ENCODE data around the gene CACNA2D1.

Gene CACNA2D1

DNA sequence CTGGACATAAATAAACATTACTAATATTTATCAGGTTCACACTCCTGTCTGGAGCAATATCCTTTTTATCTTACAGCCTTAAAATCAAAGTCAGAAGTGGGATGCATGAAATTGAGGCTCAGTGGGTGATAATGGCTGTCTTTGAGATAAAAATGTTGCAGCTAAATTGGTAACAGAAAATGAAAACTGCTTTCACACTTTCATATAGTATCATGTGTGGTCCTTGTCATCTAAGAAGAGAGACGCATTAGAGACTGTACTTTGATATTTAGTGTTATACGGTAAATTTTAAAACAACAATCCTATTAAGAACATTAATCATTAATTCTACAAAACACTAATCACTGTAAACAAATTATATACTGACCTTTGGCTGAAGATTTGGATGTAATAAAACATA, 438.5 kb downstream of the CACNA2D1 start:
- DNase-seq (ENCODE audit: extremely low read depth, insufficient read length), result no peak
- Histone ChIP-seq H3K27me3 (replicated peaks; ENCODE audit: control insufficient read depth, insufficient read depth, low read length) (no peaks in the 10 kb centered on the region), H3K4me3 (replicated peaks; ENCODE audit: low read depth, low read length) (no peak overlapping the region), H3K36me3 (ENCODE audit: control insufficient read depth, insufficient read depth, low read length) (no peaks in the 10 kb centered on the region)
- TF ChIP-seq CTCF (IDR thresholded peaks at IDR 0.05; ENCODE audit: insufficient read depth, low read length, poor library complexity, severe bottlenecking), result no peak

- no peaks in the 10 kb centered on the region for H3K36me3 ChIP-seq (ENCODE audit: control insufficient read depth, insufficient read depth, low read length)
- DNase-seq (ENCODE audit: extremely low read depth, insufficient read length), result no peak
- no peak for TF ChIP-seq CTCF (IDR thresholded peaks at IDR 0.05; ENCODE audit: insufficient read depth, low read length, poor library complexity, severe bottlenecking)
- no peaks in the 10 kb centered on the region for H3K27me3 ChIP-seq (replicated peaks; ENCODE audit: control insufficient read depth, insufficient read depth, low read length)
- H3K4me3 ChIP-seq (replicated peaks; ENCODE audit: low read depth, low read length), result no peak overlapping the region
Observed at GRCh38 chr7:81993186-81993585, 450.4 kb downstream of the CACNA2D1 start.

GRCh38 chr7:81990395-81990794, 453.2 kb downstream of the CACNA2D1 start:
- no peaks in the 10 kb centered on the region for H3K36me3 ChIP-seq (ENCODE audit: control insufficient read depth, insufficient read depth, low read length)
- no peaks in the 10 kb centered on the region for H3K27me3 ChIP-seq (replicated peaks; ENCODE audit: control insufficient read depth, insufficient read depth, low read length)
- no peak for DNase-seq (ENCODE audit: extremely low read depth, insufficient read length)
- no peak overlapping the region for H3K4me3 ChIP-seq (replicated peaks; ENCODE audit: low read depth, low read length)
- no peak for TF ChIP-seq CTCF (IDR thresholded peaks at IDR 0.05; ENCODE audit: insufficient read depth, low read length, poor library complexity, severe bottlenecking)

DNA sequence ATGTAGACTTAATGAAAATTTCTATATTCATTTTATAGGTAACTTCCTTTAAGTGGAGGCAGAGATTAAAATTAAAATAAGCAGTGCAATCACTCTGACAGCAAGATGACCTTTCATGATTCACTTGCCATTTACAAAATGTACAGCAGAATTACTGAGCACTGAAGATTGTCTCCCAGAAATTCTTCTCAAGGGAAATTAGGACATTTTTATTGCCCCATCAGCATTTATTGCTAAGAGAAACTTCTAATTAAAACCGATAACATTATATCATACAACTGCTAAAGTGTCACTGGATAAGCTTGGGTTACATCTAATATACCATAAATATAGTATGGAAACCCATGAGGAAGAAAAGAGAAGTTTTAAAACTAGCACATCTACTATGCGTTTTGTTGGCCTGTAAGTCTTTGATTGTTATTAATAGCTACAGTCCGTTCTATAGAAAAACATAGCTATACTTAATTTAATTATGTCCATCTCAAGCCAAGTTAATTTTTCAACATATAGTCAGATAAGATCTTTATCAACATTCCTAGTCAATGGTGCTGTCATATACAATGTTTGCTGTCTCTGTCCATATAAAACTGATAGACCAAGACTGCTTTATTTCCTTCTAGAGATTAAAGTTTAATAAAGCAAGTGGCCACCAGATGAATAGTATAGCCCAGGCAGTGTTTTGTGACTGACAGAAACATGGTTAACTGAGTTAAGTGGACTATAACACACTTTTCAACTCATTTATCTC, 456.7 kb downstream of the CACNA2D1 start:
- no peak for DNase-seq (ENCODE audit: extremely low read depth, insufficient read length)
- no peaks in the 10 kb centered on the region for H3K27me3 ChIP-seq (replicated peaks; ENCODE audit: control insufficient read depth, insufficient read depth, low read length)
- TF ChIP-seq CTCF (IDR thresholded peaks at IDR 0.05; ENCODE audit: insufficient read depth, low read length, poor library complexity, severe bottlenecking), result no peak
- H3K36me3 ChIP-seq (ENCODE audit: control insufficient read depth, insufficient read depth, low read length), result no peaks in the 10 kb centered on the region
- no peak overlapping the region for H3K4me3 ChIP-seq (replicated peaks; ENCODE audit: low read depth, low read length)

DNA sequence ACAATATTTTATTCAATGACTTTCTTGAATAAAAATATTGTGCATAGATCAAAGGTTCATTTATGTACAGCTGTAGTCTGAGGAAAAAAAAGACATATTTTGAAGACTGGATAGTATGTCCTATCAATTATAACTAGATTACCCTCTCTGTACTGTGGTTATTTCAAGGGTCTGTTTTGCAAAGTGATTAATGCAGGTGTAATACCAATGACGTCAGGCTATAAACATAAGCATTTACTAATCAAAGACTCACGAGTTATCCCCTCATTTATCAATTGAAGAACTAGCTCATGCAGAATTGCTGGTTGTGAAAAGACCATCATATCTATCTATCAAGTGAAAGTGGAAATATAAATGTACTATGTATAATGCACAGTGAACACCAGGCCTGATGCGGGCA, 460.2 kb downstream of the CACNA2D1 start:
- H3K36me3 ChIP-seq (ENCODE audit: control insufficient read depth, insufficient read depth, low read length), result no peaks in the 10 kb centered on the region
- H3K4me3 ChIP-seq (replicated peaks; ENCODE audit: low read depth, low read length), result no peak overlapping the region
- H3K27me3 ChIP-seq (replicated peaks; ENCODE audit: control insufficient read depth, insufficient read depth, low read length), result no peaks in the 10 kb centered on the region
- TF ChIP-seq CTCF (IDR thresholded peaks at IDR 0.05; ENCODE audit: insufficient read depth, low read length, poor library complexity, severe bottlenecking), result no peak
- DNase-seq (ENCODE audit: extremely low read depth, insufficient read length), result no peak

DNA sequence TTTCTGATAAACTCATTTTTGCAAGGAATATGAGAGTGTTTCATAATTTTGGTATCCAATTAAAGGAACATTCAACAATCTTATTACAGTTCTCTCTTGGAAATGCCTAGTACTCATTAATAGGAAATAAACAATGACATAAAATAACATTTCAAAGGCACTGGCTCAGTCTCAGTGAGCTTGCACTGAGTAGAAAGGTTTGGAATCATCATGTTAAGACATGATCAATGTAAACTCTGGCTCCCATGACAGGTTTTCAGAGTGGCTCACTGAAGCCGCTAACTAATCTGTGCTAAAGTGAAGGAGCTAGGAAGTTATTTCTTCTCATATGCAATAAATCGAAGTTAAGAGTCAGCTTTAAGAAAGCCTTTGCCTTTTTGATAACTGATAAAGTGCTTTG, 470.5 kb downstream of the CACNA2D1 start:
- no peak for DNase-seq (ENCODE audit: extremely low read depth, insufficient read length)
- Histone ChIP-seq H3K4me3 (replicated peaks; ENCODE audit: low read depth, low read length) (no peak overlapping the region), H3K36me3 (ENCODE audit: control insufficient read depth, insufficient read depth, low read length) (no peaks in the 10 kb centered on the region), H3K27me3 (replicated peaks; ENCODE audit: control insufficient read depth, insufficient read depth, low read length) (no peaks in the 10 kb centered on the region)
- TF ChIP-seq CTCF (IDR thresholded peaks at IDR 0.05; ENCODE audit: insufficient read depth, low read length, poor library complexity, severe bottlenecking), result no peak

All from GM06990 (cell line).